GM19395 (cell line): ENCODE results near the gene RASAL2.

ENCODE experiments used
- ATAC-seq: cut with Tn5 transposase; IDR thresholded peaks from one replicate; pipeline ENCODE4 v1.9.1; 2021; ENCODE audit warnings: mild to moderate bottlenecking, moderate library complexity; ENCODE audit not compliant: unreplicated experiment

The RASAL2 gene

GRCh38 chr1:178483251-178483957 is 389.5 kb downstream of the RASAL2 start:
- no peak for ATAC-seq

- no peak for ATAC-seq
Measured at GRCh38 chr1:178484698-178485225, 390.9 kb downstream of the RASAL2 start.

- no peak for ATAC-seq
Measured at GRCh38 chr1:178485541-178485981, 391.7 kb downstream of the RASAL2 start.

GRCh38 chr1:178486100-178487069 is 392.5 kb downstream of the RASAL2 start:
- no peak for ATAC-seq

GRCh38 chr1:178487070-178487615 is 393.2 kb downstream of the RASAL2 start:
- no peak for ATAC-seq

GRCh38 chr1:178488393-178488792 is 394.5 kb downstream of the RASAL2 start:
- ATAC-seq, result no peak

GRCh38 chr1:178489399-178489798 is 395.5 kb downstream of the RASAL2 start:
- no peak for ATAC-seq

- ATAC-seq, result no peak
Measured at GRCh38 chr1:178490136-178490535, 396.2 kb downstream of the RASAL2 start.

GRCh38 chr1:178490967-178491366 is 397.1 kb downstream of the RASAL2 start:
- no peak for ATAC-seq

- ATAC-seq, result no peak
Measured at GRCh38 chr1:178491721-178492120, 397.8 kb downstream of the RASAL2 start.

GRCh38 chr1:178492341-178492740 is 398.4 kb downstream of the RASAL2 start:
- ATAC-seq, result no peak

- no peak for ATAC-seq
Measured at GRCh38 chr1:178493301-178493741, 399.4 kb downstream of the RASAL2 start.

- ATAC-seq, result no peak
Measured at GRCh38 chr1:178494569-178494971, 400.7 kb downstream of the RASAL2 start.

GRCh38 chr1:178495158-178495557 is 401.3 kb downstream of the RASAL2 start:
- ATAC-seq, result no peak

GRCh38 chr1:178495741-178496409 is 402.0 kb downstream of the RASAL2 start:
- ATAC-seq, result no peak

- ATAC-seq, result no peak
Measured at GRCh38 chr1:178496410-178497135, 402.7 kb downstream of the RASAL2 start, which contains the start of gene CLEC20A. CLEC20A (minus strand) TSS chr1:178496964; CDS start chr1:178496939, 25 bp downstream.

- no peak for ATAC-seq
Measured at GRCh38 chr1:178497903-178498478, 404.1 kb downstream of the RASAL2 start.

GRCh38 chr1:178498896-178499675 is 405.2 kb downstream of the RASAL2 start:
- no peak for ATAC-seq
